ENCODE results near the gene WNT9B. TPM values are rescaled to one million over a fixed set of nuclear protein-coding genes. Genes with fewer than 3 reads are reported as not detected.
"Not testable (repeated sequence)": the region's sequence is repeated elsewhere in the genome, so short reads cannot be mapped to it uniquely, and the experiment has no call there.

WNT9B gene
- total RNA-seq, 2 donors from 2014 or later, result not detected

- H3K9me3 Mint-ChIP-seq, result no peaks in the 10 kb centered on the region
- no peaks in the 10 kb centered on the region for H3K4me1 Mint-ChIP-seq
- no peak overlapping the region for H3K27ac Mint-ChIP-seq
- no peak for ATAC-seq (replicated peaks)
- H3K27me3 Mint-ChIP-seq, result peaks cover 3% of the 10 kb centered on the region
- H3K36me3 Mint-ChIP-seq (ENCODE audit: low read depth), result no peaks in the 10 kb centered on the region
- no peak overlapping the region for H3K4me3 Mint-ChIP-seq
These were observed 65.2 kb downstream of the WNT9B start for GRCh38 chr17:46916623-46917022.

- Mint-ChIP-seq H3K36me3 (ENCODE audit: low read depth) (no peaks in the 10 kb centered on the region), H3K4me1 (no peaks in the 10 kb centered on the region), H3K4me3 (no peak overlapping the region), H3K27ac (no peak overlapping the region), H3K9me3 (no peaks in the 10 kb centered on the region), H3K27me3 (peaks cover under 1% of the 10 kb centered on the region)
- no peak for ATAC-seq (replicated peaks)
These were observed 65.7 kb downstream of the WNT9B start for GRCh38 chr17:46917041-46917440.

GRCh38 chr17:46917516-46917915 is 66.1 kb downstream of the WNT9B start:
- Mint-ChIP-seq H3K36me3 (ENCODE audit: low read depth) (no peaks in the 10 kb centered on the region), H3K4me3 (no peak overlapping the region), H3K9me3 (no peaks in the 10 kb centered on the region), H3K4me1 (no peaks in the 10 kb centered on the region), H3K27me3 (no peaks in the 10 kb centered on the region), H3K27ac (no peak overlapping the region)
- no peak for ATAC-seq (replicated peaks)

GRCh38 chr17:46921962-46922361 is 70.6 kb downstream of the WNT9B start:
- H3K36me3 Mint-ChIP-seq (ENCODE audit: low read depth), result peaks cover 18% of the 10 kb centered on the region
- not testable (repeated sequence) for H3K27me3 Mint-ChIP-seq

GRCh38 chr17:46922487-46922803 is 71.1 kb downstream of the WNT9B start:
- H3K27me3 Mint-ChIP-seq, result no peaks in the 10 kb centered on the region
- peak; percentile 18 for ATAC-seq (replicated peaks)
- H3K9me3 Mint-ChIP-seq, result no peaks in the 10 kb centered on the region
- peak overlapping the region; percentile 96 for H3K4me3 Mint-ChIP-seq
- peaks cover 23% of the 10 kb centered on the region for H3K36me3 Mint-ChIP-seq (ENCODE audit: low read depth)
- peak overlapping the region; percentile 100 for H3K27ac Mint-ChIP-seq
- peaks cover 33% of the 10 kb centered on the region for H3K4me1 Mint-ChIP-seq

More at GRCh38 chr17:46921962-46922361, 70.6 kb downstream of the WNT9B start:
- H3K4me3 Mint-ChIP-seq, result peak overlapping the region; percentile 96
- ATAC-seq (replicated peaks); H3K9me3 Mint-ChIP-seq: not testable (repeated sequence)
- peak overlapping the region; percentile 100 for H3K27ac Mint-ChIP-seq
- peaks cover 28% of the 10 kb centered on the region for H3K4me1 Mint-ChIP-seq

GRCh38 chr17:46922804-46923635 is 71.6 kb downstream of the WNT9B start, which contains the start of gene GOSR2:
GOSR2 (plus strand) TSS chr17:46923160; CDS start chr17:46923193, 33 bp downstream.
- Mint-ChIP-seq H3K4me3 (peak within 1 kb of the TSS; percentile 96), H3K4me1 (peaks cover 38% of the 10 kb centered on the region), H3K9me3 (no peaks in the 10 kb centered on the region), H3K27me3 (no peaks in the 10 kb centered on the region), H3K36me3 (ENCODE audit: low read depth) (peaks cover 28% of the 10 kb centered on the region), H3K27ac (peak within 1 kb of the TSS; percentile 100)
- peak; percentile 96 for ATAC-seq (replicated peaks)

- ATAC-seq (replicated peaks), result no peak
- peak overlapping the region; percentile 96 for H3K4me3 Mint-ChIP-seq
- no peaks in the 10 kb centered on the region for H3K9me3 Mint-ChIP-seq
- H3K27me3 Mint-ChIP-seq, result no peaks in the 10 kb centered on the region
- peak overlapping the region; percentile 62 for H3K27ac Mint-ChIP-seq
- H3K36me3 Mint-ChIP-seq (ENCODE audit: low read depth), result peaks cover 47% of the 10 kb centered on the region
- H3K4me1 Mint-ChIP-seq, result peaks cover 45% of the 10 kb centered on the region
These were observed 73.9 kb downstream of the WNT9B start for GRCh38 chr17:46925185-46925868.

- ATAC-seq (replicated peaks), result no peak
- H3K4me3 Mint-ChIP-seq, result no peak overlapping the region
- H3K27ac Mint-ChIP-seq, result no peak overlapping the region
- H3K4me1 Mint-ChIP-seq, result peaks cover 45% of the 10 kb centered on the region
- peaks cover 73% of the 10 kb centered on the region for H3K36me3 Mint-ChIP-seq (ENCODE audit: low read depth)
- H3K27me3 Mint-ChIP-seq, result no peaks in the 10 kb centered on the region
- H3K9me3 Mint-ChIP-seq, result no peaks in the 10 kb centered on the region
These were observed 77.3 kb downstream of the WNT9B start for GRCh38 chr17:46928467-46929261.

GRCh38 chr17:46929413-46929812 is 78.0 kb downstream of the WNT9B start:
- Mint-ChIP-seq H3K27me3 (no peaks in the 10 kb centered on the region), H3K9me3 (no peaks in the 10 kb centered on the region), H3K4me3 (no peak overlapping the region), H3K4me1 (peaks cover 39% of the 10 kb centered on the region), H3K36me3 (ENCODE audit: low read depth) (peaks cover 80% of the 10 kb centered on the region), H3K27ac (no peak overlapping the region)
- no peak for ATAC-seq (replicated peaks)

GRCh38 chr17:46930051-46930450 is 78.7 kb downstream of the WNT9B start:
- ATAC-seq (replicated peaks), result no peak
- H3K9me3 Mint-ChIP-seq, result no peaks in the 10 kb centered on the region
- no peak overlapping the region for H3K4me3 Mint-ChIP-seq
- peaks cover 87% of the 10 kb centered on the region for H3K36me3 Mint-ChIP-seq (ENCODE audit: low read depth)
- no peak overlapping the region for H3K27ac Mint-ChIP-seq
- H3K27me3 Mint-ChIP-seq, result no peaks in the 10 kb centered on the region
- H3K4me1 Mint-ChIP-seq, result peaks cover 33% of the 10 kb centered on the region

- Mint-ChIP-seq H3K4me1 (peaks cover 21% of the 10 kb centered on the region), H3K9me3 (no peaks in the 10 kb centered on the region), H3K27me3 (no peaks in the 10 kb centered on the region), H3K27ac (no peak overlapping the region), H3K36me3 (ENCODE audit: low read depth) (peaks cover 93% of the 10 kb centered on the region), H3K4me3 (no peak overlapping the region)
- no peak for ATAC-seq (replicated peaks)
These were observed 80.2 kb downstream of the WNT9B start for GRCh38 chr17:46931596-46931995.

- no peak for ATAC-seq (replicated peaks)
- no peaks in the 10 kb centered on the region for H3K9me3 Mint-ChIP-seq
- H3K27ac Mint-ChIP-seq, result no peak overlapping the region
These were observed 84.4 kb downstream of the WNT9B start for GRCh38 chr17:46935658-46936266.

More at GRCh38 chr17:46935658-46936266, 84.4 kb downstream of the WNT9B start:
- Mint-ChIP-seq H3K36me3 (ENCODE audit: low read depth) (peaks cover 98% of the 10 kb centered on the region), H3K27me3 (no peaks in the 10 kb centered on the region), H3K4me1 (no peaks in the 10 kb centered on the region), H3K4me3 (no peak overlapping the region)

Data from activated T-helper 17 cell treated with anti-CD3 and anti-CD28 coated beads, Interleukin-2, amount 50 U/mL, for 72 hours (primary cell).